COLO668 (cell line): ENCODE measurements around the gene GDI1.
"Not testable (repeated sequence)": the region's sequence is repeated elsewhere in the genome, so short reads cannot be mapped to it uniquely, and the experiment has no call there.

Experiments used
- DNase-seq: peaks from one replicate; lab custom pipeline; 2025; ENCODE audit not compliant: unreplicated experiment; lab: John Stamatoyannopoulos, UW

Gene GDI1

GRCh38 chrX:154436983-154437752 lies at the start of gene GDI1:
GDI1 (plus strand) TSS chrX:154437154; CDS start chrX:154437255, 101 bp downstream.
- peak; percentile 77 for DNase-seq

DNA sequence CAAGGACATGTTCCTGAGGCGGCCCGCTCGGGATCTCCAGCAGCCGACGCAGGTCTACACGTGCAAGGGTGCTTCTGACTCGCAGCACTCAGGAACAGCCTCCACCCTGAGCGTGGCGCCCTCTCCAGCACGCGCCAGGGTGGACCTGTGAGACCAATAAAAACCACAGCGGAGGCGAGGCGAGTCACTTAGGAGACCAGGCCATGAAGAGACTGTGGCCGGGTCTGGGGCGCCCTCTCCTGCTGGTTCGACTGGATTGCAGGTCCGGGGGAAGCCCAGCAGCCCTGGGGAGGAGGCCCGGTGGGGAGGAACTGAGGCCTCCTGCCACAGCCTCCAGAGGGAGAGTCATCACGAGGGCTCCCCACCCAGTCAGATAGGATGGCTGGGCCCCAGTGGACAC lies 48.9 kb upstream of the GDI1 start:
- DNase-seq: not testable (repeated sequence)

GRCh38 chrX:154388649-154389048 lies 48.3 kb upstream of the GDI1 start:
- DNase-seq: not testable (repeated sequence)

DNA sequence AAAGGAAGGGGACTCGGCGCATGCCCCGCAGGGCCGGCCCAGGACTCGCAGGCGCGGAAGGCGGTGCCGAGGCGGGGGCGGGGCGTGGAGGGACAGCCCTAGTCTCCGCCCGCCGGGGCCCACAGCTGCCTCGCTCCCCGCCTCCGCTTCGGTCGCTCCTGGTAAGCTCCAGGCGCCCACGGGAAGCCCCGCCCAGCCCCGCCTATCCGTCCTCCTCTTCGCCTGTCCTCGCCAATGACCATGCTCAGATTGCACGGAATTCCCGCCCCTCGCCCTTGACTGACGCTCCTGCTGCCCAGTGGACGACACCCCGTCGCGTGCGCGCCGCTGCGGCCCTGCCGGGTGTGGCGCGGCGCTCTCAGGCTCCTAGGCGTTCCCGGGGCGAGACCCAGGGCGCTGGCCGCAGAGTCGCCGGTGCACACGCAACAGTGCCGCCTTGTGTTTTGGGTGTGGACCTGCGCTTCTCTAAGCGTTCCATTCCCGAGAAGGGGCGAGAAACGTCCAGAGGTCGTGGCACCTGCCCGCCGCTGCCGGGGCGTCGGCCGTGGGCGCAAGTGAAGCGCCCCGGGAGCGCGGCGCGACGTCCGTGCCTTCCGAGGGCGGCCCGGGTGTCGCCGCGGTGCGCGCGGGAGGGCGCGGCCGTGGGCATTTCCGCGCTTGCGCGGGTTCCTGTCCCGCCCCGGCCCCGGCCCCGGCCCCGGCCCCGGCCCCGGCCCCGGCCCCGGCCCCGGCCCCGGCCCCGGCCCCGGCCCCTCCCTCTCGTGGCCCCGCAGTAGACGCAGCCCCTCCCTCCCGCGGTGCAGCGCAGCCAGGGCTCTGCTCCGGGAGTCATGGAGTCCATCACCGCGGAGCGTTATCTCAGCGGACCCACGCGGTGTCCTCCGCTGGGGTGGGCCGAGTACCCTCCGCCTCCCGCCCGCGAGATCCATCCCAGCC lies 46.9 kb upstream of the GDI1 start:
- DNase-seq: not testable (repeated sequence)

DNA sequence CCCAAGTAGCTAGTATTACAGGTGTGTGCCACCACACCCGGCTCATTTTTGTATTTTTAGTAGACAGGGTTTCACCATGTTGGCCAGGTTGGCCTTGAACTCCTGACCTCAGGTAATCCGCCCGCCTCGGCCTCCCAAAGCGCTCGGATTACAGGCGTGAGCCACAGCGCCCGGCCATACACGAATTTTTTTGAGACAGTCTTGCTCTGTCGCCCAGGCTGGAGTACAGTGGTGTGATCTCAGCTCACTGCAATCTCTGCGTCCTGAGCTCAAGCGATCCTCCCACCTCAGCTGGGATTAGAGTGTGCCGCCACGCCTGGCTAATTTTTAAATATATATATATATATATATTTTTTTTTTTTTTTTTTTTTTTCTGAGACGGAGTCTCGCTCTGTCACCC lies 40.6 kb upstream of the GDI1 start:
- not testable (repeated sequence) for DNase-seq

DNA sequence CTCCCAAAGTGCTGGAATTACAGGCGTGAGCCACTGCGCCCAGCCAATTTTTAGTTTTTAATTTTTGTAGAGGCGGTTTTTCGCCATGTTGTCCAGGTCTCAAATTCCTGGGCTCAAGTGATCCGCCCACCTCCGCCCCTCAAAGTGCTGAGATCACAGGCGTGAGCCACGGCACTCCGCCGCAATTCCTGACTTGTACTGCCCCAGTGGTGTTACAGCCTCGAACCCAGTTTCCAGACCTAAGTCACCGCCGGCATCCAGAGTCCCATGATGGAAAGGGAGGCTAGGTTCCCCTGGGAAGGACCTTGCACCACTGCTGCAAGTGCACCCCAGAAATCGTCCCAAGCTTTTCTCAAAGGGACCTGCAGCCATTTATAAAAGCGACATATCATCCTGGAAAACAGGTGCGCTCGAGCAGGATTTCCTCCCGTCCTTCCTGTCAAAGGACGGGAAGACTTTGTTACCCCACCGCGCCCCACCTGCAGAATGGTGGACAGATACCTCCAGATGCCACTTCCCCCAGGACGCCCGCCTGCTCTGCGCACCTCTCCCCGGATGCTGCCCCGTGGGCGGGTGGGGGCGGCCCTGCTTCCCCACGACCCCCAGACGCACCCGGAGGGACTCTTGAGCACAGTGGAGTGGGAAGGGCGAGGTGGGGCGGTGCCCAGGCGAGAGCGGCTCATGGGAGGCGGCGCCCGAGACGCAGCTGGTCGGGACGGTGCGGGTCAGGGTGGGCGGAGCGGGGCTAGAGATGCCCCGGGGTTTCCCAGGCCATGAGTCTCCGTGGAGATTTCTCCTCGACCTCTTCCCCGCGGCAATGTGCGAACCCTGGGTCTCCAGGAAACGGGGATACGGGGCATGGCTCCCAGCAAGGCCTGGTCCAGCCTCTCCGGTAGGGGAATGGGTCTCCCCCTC lies 39.7 kb upstream of the GDI1 start:
- peak; percentile 90 for DNase-seq

- peak; percentile 99 for DNase-seq
These were observed 38.9 kb upstream of the GDI1 start, which contains the start of gene RPL10 for GRCh38 chrX:154397888-154398667. RPL10 (plus strand) TSS chrX:154398377; CDS start chrX:154398520, 143 bp downstream.

GRCh38 chrX:154398668-154399526 lies 38.1 kb upstream of the GDI1 start:
- peak; percentile 93 for DNase-seq

- no peak for DNase-seq
These were observed 37.2 kb upstream of the GDI1 start for GRCh38 chrX:154399527-154400368.

DNA sequence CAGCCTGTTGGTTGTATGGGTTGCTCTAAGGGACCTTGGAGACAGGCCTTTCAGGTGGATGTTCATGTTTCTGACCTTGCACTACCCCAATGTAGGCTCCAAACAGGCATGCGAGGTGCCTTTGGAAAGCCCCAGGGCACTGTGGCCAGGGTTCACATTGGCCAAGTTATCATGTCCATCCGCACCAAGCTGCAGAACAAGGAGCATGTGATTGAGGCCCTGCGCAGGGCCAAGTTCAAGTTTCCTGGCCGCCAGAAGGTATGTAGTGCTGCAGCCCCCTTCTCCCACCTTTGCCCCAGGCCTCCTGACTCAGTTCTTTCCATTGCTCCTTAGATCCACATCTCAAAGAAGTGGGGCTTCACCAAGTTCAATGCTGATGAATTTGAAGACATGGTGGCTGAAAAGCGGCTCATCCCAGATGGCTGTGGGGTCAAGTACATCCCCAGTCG lies 36.6 kb upstream of the GDI1 start:
- DNase-seq: not testable (repeated sequence)

DNA sequence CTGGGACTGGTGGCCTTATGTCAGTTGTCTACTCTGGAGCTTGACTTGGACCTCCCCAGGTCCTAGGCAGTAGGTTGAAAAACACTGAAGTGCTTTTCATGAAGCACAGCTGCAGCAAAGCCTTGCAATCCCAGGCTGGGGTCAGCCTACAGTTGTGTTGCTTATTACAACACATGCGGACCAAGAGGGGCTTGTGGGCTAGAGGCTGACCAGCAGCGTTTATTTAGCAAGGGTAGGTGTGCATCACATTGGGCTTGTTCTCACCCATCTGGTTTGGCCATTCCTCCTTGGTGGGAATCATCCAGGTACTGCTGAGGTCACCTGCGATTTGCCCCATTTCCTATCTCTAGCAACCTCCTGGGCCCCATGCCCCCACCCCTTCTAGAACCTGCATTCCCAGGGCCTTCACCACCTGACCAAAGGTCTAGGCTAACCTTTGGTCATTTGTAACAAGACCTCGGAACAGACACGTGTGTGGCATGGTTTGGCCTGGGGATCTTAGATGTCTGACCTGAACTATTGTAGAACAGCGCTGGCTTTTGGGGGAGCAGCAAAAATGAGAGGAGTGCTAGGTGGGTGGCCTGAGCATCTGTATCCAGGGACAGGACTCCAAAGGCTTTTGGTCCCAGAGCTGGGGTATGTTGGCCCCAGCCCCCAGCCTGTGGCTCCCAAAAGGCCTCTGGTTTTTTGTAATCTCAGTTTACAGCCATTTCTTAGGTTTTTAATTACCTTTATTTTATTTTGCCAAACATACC lies 35.7 kb upstream of the GDI1 start:
- DNase-seq: peak; percentile 13

- DNase-seq: peak; percentile 23
These were observed 34.9 kb upstream of the GDI1 start for GRCh38 chrX:154401918-154402621.

DNA sequence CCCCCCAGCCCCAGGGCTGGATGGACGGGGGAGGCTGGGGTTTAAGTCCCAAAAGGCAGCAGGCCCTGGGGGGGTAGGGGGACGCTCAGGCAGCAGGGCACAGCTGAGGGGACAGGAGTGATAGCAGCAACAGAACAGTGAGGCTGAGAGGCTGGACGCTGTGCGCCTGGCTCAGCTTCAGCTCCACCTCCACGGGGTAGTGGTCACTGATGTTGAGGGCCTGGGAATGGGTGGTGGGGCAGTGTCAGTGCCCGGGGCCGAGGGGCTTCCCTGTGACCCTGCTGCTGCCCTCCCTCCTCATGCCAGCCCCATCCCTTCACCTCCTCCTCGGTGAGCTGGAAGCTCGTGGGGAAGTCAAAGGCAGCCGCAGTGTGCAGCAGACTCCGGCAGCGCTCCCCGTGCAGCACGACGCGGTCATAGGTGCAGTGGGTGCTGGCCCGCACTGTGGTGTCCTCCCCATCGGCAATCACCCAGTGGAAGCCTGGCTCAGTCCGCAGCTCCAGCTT lies 34.3 kb upstream of the GDI1 start:
- no peak for DNase-seq

- DNase-seq: no peak
These were observed 33.8 kb upstream of the GDI1 start for GRCh38 chrX:154403192-154403591.

GRCh38 chrX:154403858-154404257 lies 33.1 kb upstream of the GDI1 start:
- no peak for DNase-seq

- no peak for DNase-seq
These were observed 32.2 kb upstream of the GDI1 start for GRCh38 chrX:154404625-154405192.
